ENCODE data around the gene SHKBP1. TPM values are rescaled to one million over a fixed set of nuclear protein-coding genes. Genes with fewer than 3 reads are reported as not detected.

The SHKBP1 gene
- total and polyA plus RNA-seq, 9 of the 15 experiments (the other 6 are each of a cell fraction or from before 2014, with no cell fraction given), result 1.2 to 58.1 (median 22.3) TPM

DNA sequence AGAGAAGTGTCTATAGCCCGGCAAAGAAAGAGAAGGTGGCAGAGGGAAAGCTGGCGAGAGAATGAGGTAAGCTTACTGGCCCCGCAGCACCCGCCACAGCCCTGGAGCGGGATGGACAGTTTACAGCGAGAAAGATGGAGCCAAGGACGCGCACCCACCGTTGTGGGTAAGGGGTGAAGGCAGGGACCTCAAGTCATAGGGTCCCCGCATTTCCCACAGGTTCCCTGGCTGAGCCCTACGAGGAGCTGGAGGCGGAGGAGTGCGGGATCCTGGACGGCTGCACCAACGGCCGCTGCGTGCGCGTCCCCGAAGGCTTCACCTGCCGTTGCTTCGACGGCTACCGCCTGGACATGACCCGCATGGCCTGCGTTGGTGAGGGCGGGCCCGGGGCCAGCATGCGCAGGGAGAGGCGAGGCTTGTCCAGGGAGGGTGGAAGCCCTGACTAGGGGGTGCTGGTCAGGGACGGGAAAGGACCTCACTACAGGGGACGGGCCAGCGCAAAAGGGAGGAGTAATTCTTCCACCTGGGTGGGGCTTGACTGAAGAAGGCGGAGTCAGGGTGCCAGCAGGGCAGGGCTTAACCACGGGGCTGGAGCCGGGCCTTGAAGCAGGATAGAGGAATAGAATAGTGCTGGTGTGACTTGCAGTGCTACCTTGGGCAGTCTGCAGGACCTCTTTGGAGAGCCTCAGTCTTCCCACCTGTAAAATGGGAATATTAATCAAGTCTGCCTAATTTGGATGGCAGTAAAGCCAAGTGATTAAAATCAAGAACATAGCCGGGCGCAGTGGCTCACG, 51.0 kb downstream of the SHKBP1 start (continued):
- TF ChIP-seq, protein P1, sequence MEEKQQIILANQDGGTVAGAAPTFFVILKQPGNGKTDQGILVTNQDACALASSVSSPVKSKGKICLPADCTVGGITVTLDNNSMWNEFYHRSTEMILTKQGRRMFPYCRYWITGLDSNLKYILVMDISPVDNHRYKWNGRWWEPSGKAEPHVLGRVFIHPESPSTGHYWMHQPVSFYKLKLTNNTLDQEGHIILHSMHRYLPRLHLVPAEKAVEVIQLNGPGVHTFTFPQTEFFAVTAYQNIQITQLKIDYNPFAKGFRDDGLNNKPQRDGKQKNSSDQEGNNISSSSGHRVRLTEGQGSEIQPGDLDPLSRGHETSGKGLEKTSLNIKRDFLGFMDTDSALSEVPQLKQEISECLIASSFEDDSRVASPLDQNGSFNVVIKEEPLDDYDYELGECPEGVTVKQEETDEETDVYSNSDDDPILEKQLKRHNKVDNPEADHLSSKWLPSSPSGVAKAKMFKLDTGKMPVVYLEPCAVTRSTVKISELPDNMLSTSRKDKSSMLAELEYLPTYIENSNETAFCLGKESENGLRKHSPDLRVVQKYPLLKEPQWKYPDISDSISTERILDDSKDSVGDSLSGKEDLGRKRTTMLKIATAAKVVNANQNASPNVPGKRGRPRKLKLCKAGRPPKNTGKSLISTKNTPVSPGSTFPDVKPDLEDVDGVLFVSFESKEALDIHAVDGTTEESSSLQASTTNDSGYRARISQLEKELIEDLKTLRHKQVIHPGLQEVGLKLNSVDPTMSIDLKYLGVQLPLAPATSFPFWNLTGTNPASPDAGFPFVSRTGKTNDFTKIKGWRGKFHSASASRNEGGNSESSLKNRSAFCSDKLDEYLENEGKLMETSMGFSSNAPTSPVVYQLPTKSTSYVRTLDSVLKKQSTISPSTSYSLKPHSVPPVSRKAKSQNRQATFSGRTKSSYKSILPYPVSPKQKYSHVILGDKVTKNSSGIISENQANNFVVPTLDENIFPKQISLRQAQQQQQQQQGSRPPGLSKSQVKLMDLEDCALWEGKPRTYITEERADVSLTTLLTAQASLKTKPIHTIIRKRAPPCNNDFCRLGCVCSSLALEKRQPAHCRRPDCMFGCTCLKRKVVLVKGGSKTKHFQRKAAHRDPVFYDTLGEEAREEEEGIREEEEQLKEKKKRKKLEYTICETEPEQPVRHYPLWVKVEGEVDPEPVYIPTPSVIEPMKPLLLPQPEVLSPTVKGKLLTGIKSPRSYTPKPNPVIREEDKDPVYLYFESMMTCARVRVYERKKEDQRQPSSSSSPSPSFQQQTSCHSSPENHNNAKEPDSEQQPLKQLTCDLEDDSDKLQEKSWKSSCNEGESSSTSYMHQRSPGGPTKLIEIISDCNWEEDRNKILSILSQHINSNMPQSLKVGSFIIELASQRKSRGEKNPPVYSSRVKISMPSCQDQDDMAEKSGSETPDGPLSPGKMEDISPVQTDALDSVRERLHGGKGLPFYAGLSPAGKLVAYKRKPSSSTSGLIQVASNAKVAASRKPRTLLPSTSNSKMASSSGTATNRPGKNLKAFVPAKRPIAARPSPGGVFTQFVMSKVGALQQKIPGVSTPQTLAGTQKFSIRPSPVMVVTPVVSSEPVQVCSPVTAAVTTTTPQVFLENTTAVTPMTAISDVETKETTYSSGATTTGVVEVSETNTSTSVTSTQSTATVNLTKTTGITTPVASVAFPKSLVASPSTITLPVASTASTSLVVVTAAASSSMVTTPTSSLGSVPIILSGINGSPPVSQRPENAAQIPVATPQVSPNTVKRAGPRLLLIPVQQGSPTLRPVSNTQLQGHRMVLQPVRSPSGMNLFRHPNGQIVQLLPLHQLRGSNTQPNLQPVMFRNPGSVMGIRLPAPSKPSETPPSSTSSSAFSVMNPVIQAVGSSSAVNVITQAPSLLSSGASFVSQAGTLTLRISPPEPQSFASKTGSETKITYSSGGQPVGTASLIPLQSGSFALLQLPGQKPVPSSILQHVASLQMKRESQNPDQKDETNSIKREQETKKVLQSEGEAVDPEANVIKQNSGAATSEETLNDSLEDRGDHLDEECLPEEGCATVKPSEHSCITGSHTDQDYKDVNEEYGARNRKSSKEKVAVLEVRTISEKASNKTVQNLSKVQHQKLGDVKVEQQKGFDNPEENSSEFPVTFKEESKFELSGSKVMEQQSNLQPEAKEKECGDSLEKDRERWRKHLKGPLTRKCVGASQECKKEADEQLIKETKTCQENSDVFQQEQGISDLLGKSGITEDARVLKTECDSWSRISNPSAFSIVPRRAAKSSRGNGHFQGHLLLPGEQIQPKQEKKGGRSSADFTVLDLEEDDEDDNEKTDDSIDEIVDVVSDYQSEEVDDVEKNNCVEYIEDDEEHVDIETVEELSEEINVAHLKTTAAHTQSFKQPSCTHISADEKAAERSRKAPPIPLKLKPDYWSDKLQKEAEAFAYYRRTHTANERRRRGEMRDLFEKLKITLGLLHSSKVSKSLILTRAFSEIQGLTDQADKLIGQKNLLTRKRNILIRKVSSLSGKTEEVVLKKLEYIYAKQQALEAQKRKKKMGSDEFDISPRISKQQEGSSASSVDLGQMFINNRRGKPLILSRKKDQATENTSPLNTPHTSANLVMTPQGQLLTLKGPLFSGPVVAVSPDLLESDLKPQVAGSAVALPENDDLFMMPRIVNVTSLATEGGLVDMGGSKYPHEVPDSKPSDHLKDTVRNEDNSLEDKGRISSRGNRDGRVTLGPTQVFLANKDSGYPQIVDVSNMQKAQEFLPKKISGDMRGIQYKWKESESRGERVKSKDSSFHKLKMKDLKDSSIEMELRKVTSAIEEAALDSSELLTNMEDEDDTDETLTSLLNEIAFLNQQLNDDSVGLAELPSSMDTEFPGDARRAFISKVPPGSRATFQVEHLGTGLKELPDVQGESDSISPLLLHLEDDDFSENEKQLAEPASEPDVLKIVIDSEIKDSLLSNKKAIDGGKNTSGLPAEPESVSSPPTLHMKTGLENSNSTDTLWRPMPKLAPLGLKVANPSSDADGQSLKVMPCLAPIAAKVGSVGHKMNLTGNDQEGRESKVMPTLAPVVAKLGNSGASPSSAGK (IDR thresholded peaks at IDR 0.05), result no peak
- TF ChIP-seq SNIP1 (IDR thresholded peaks at IDR 0.05; ENCODE audit: low read depth), result no peak
- TF ChIP-seq ARHGAP35 (IDR thresholded peaks at IDR 0.05; ENCODE audit: partially characterized antibody), result no peak
- TF ChIP-seq, protein P2, sequence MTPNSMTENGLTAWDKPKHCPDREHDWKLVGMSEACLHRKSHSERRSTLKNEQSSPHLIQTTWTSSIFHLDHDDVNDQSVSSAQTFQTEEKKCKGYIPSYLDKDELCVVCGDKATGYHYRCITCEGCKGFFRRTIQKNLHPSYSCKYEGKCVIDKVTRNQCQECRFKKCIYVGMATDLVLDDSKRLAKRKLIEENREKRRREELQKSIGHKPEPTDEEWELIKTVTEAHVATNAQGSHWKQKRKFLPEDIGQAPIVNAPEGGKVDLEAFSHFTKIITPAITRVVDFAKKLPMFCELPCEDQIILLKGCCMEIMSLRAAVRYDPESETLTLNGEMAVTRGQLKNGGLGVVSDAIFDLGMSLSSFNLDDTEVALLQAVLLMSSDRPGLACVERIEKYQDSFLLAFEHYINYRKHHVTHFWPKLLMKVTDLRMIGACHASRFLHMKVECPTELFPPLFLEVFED (CRISPR knock-in tag; conservative IDR thresholded peaks at IDR 0.05), result no peak
- peak; percentile 54 for TF ChIP-seq CHD4 (IDR thresholded peaks at IDR 0.05; ENCODE audit: insufficient read depth, insufficient replicate concordance, low read depth, low read length, poor library complexity, severe bottlenecking)
- TF ChIP-seq, protein P3, sequence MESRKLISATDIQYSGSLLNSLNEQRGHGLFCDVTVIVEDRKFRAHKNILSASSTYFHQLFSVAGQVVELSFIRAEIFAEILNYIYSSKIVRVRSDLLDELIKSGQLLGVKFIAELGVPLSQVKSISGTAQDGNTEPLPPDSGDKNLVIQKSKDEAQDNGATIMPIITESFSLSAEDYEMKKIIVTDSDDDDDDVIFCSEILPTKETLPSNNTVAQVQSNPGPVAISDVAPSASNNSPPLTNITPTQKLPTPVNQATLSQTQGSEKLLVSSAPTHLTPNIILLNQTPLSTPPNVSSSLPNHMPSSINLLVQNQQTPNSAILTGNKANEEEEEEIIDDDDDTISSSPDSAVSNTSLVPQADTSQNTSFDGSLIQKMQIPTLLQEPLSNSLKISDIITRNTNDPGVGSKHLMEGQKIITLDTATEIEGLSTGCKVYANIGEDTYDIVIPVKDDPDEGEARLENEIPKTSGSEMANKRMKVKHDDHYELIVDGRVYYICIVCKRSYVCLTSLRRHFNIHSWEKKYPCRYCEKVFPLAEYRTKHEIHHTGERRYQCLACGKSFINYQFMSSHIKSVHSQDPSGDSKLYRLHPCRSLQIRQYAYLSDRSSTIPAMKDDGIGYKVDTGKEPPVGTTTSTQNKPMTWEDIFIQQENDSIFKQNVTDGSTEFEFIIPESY (CRISPR knock-in tag; IDR thresholded peaks at IDR 0.05), result peak; percentile 85
- TF ChIP-seq BCOR (IDR thresholded peaks at IDR 0.05), result peak; percentile 93
- TF ChIP-seq BRD4 (IDR thresholded peaks at IDR 0.05), result no peak
- no peak for TF ChIP-seq MAFG (tag; conservative IDR thresholded peaks at IDR 0.05)
- no peak for TF ChIP-seq L3MBTL2 (IDR thresholded peaks at IDR 0.05)
- no peak for TF ChIP-seq KDM4B (IDR thresholded peaks at IDR 0.05; ENCODE audit: borderline replicate concordance in 2 of 2, low read depth in 1 of 2)
- TF ChIP-seq ETV1 (tag; conservative IDR thresholded peaks at IDR 0.05; ENCODE audit: low read depth), result no peak
- no peak for TF ChIP-seq NUFIP1 (IDR thresholded peaks at IDR 0.05; ENCODE audit: partially characterized antibody)

Measured in K562 (cell line).